Measurements from ENCODE around the gene SLC39A9.

- no peak for TF ChIP-seq ZNF263 (CRISPR knock-in tag; IDR thresholded peaks at IDR 0.05; ENCODE audit: low read depth)
- TF ChIP-seq CTCF (IDR thresholded peaks at IDR 0.05), result no peak
- TF ChIP-seq E2F5 (CRISPR knock-in tag; IDR thresholded peaks at IDR 0.05), result no peak
Observed at GRCh38 chr14:69424149-69424923, 25.8 kb downstream of the SLC39A9 start.
